ENCODE data around the gene SLC15A5.

DNA sequence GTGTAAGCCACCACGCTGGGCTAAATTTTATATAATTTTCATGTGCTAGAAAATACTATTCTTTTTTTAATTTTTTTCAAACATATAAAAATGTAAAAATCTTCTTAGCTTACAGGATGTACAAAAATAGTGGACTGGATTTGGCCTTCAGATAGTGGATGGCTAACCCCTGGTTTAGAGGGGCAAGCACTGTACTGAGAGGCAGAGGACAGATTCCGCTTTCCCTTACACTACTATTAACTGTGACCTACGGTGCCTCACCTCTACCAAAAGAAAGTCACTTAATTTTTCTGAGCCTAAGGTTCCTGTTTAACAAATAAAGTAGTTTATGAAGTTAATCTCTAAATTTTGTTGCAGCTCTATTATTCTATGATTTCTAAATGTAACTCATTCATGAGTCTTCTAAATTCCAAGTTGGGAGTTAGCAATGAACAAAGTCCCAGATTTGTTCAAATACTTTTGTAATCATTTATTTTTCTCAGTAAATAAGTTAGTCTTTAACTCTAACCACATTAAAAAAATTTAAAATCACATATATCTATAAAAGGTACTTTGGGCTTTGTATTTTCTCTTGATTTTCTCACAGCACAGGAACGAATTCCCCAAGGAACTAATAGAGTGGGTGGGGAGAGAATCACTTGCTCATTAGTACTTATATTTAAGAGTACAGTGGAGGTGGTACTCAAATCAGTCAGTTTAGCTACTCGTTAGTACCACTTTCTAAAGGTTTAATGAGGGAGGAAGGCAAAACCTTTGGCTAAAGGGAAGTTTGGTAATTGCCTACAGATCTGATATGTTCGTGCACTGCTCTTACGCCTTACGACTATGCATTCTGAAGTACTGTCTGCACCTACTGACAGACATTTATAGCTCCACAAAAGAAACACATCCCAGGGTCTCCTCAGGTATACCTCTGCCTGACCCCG is 33.7 kb downstream of the SLC15A5 start:
- TF ChIP-seq CTCF (conservative IDR thresholded peaks at IDR 0.05; ENCODE audit: low read depth, low read length) (no peak), CEBPB (IDR thresholded peaks at IDR 0.05; ENCODE audit: low read depth, low read length) (no peak), NFE2L2 (IDR thresholded peaks at IDR 0.05; ENCODE audit: low read depth, low read length) (no peak), POLR2A (IDR thresholded peaks at IDR 0.05; ENCODE audit: low read depth, low read length) (no peak), FOS (IDR thresholded peaks at IDR 0.05; ENCODE audit: low read depth, low read length) (no peak), BHLHE40 (IDR thresholded peaks at IDR 0.05; ENCODE audit: low read depth, low read length) (no peak), RAD21 (IDR thresholded peaks at IDR 0.05; ENCODE audit: low read length) (no peak), CHD1 (IDR thresholded peaks at IDR 0.05; ENCODE audit: low read depth, low read length) (no peak), SMC3 (IDR thresholded peaks at IDR 0.05; ENCODE audit: low read depth, low read length) (no peak), RCOR1 (IDR thresholded peaks at IDR 0.05; ENCODE audit: insufficient replicate concordance, low read length) (no peak)
- TF ChIP-seq, protein P1, sequence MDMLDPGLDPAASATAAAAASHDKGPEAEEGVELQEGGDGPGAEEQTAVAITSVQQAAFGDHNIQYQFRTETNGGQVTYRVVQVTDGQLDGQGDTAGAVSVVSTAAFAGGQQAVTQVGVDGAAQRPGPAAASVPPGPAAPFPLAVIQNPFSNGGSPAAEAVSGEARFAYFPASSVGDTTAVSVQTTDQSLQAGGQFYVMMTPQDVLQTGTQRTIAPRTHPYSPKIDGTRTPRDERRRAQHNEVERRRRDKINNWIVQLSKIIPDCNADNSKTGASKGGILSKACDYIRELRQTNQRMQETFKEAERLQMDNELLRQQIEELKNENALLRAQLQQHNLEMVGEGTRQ (IDR thresholded peaks at IDR 0.05; ENCODE audit: low read depth, low read length) = no peak

All from IMR-90 (cell line).